Liver (tissue), 3 donors: Measurements from ENCODE around the gene TCEAL1.
A peak's percentile ranks its signal among the peaks of the same experiment; 100 is the strongest.

Source experiments
- CTCF ChIP-seq: fragments of 150-350 bp; IDR thresholded peaks from 2 replicates; pipeline ENCODE4 v1.5.1; 2017; ENCODE audit warnings: improper control_type of control experiment, low read depth, low read length; ENCODE audit not compliant: missing input control
- EGR1 ChIP-seq, 2 donors: IDR thresholded peaks; 2 replicates each; pipeline ENCODE4 v1.6.1; 2016 to 2018; ENCODE audit warnings: antibody characterized with exemption in 2 of 2, low read depth in 2 of 2
- JUND ChIP-seq, 2 donors: IDR thresholded peaks; 2 replicates each; pipeline ENCODE4 v1.6.1; 2016; ENCODE audit warnings: antibody characterized with exemption in 2 of 2
- RAD21 ChIP-seq, 2 donors: IDR thresholded peaks; 2 replicates each; pipeline ENCODE4 v1.6.1; 2016; ENCODE audit warnings: antibody characterized with exemption in 2 of 2, mild to moderate bottlenecking in 2 of 2
- donor health status: healthy.
- donor health status: healthy.

- TF ChIP-seq CTCF (no peak), RAD21 (IDR thresholded peaks at IDR 0.05) (no peak), EGR1 (IDR thresholded peaks at IDR 0.05; ENCODE audit: low read depth in 2 of 2) (peak in 1 of 2 donors; percentile 13), JUND (IDR thresholded peaks at IDR 0.05) (no peak)
Measured at GRCh38 chrX:103628386-103629317, at the start of gene TCEAL1.
